Measurements from ENCODE around the gene PSMA2.

- TF ChIP-seq CTCF (IDR thresholded peaks at IDR 0.05), result no peak
- TF ChIP-seq POLR2A (IDR thresholded peaks at IDR 0.05), result no peak
Measured at GRCh38 chr7:42926204-42926603, 5.8 kb downstream of the PSMA2 start.

Data from right lobe of liver (tissue), 4 donors.